Kidney (tissue), 14 donors: Measurements from ENCODE around the gene FARP2. TPM values are rescaled to one million over a fixed set of nuclear protein-coding genes. Genes with fewer than 3 reads are reported as not detected.

Source experiments
- DNase-seq, 5 donors: peaks; one replicate each; pipeline ENCODE4 v3.0.0-alpha.2; 2013 to 2020
- FAIRE-seq: peaks from 2 replicates; lab custom pipeline; 2012; peaks lifted over from hg19 to GRCh38; lab: Jason Lieb, UNC
- H3K27ac ChIP-seq, 2 donors: one replicate each; pipeline ENCODE4 v1.7.0; 2013; ENCODE audit warnings: low read depth in 2 of 2, low read length in 2 of 2, inconsistent platforms in 1 of 2
- H3K27me3 ChIP-seq: one replicate; pipeline ENCODE4 v1.7.1; 2013; ENCODE audit warnings: low read length, inconsistent platforms; ENCODE audit not compliant: control insufficient read depth, insufficient read depth
- H3K36me3 ChIP-seq, 3 donors: one replicate each; pipeline versions ENCODE4 v1.7.0 to v1.7.1; 2013; ENCODE audit warnings: low read length in 3 of 3, control low read depth in 1 of 3, inconsistent platforms in 1 of 3; ENCODE audit not compliant: insufficient read depth in 3 of 3, control insufficient read depth in 2 of 3
- H3K4me1 ChIP-seq, 3 donors: one replicate each; pipeline versions ENCODE4 v1.7.0 to v1.7.1; 2013; ENCODE audit warnings: low read length in 3 of 3, inconsistent platforms in 1 of 3, low read depth in 1 of 3; ENCODE audit not compliant: control insufficient read depth in 2 of 3, insufficient read depth in 2 of 3
- H3K4me3 ChIP-seq, 3 donors: one replicate each; pipeline versions ENCODE4 v1.7.0 to v1.8.1; 2013; ENCODE audit warnings: low read length in 3 of 3, control low read depth in 1 of 3, inconsistent platforms in 1 of 3
- H3K9ac ChIP-seq, 3 donors: one replicate each; pipeline versions ENCODE4 v1.7.0 to v1.7.1; 2013; ENCODE audit warnings: low read length in 3 of 3, control low read depth in 1 of 3, inconsistent platforms in 1 of 3
- H3K9me3 ChIP-seq, 3 donors: one replicate each; pipeline versions ENCODE4 v1.7.0 to v1.7.1; 2013; ENCODE audit warnings: low read length in 3 of 3, control low read depth in 1 of 3, inconsistent platforms in 1 of 3; ENCODE audit not compliant: control insufficient read depth in 2 of 3, insufficient read depth in 1 of 3
- CTCF ChIP-seq: IDR thresholded peaks from 3 replicates; pipeline ENCODE4 v1.5.1; 2012; ENCODE audit warnings: mild to moderate bottlenecking, moderate library complexity, borderline replicate concordance; ENCODE audit not compliant: insufficient read depth; ENCODE audit errors: extremely low read depth
- intact Hi-C: fragments of 100-400 bp; cut with DNase I; formaldehyde crosslinking; loops from one replicate; pipeline ENCODE4 v1.11.1; 2022
- polyA plus RNA-seq: library from polyadenylated mRNA; stranded (reverse); fragments of 350-450 nt; fragmentation: Illumina TruSeq; extraction: RNeasy Lipid Tissue Mini Kit (QIAGEN cat#74804); gene quantifications from one replicate; pipeline ENCODE4 v1.2.3, GENCODE V29; 2014; ENCODE audit warnings: low read depth, low replicate concordance; ENCODE audit not compliant: insufficient read depth
- total RNA-seq: library from RNA; stranded (reverse); fragmentation: NEBNext Ultra II Directional; extraction: Animal tissue kit (Norgen Biotek cat#: 25700); gene quantifications from one replicate; pipeline ENCODE4 v1.2.1, GENCODE V29; 2021
- donor health status: control.
- donor health status: control.
- donor health status: control.
- donor health status: control.
- donor health status: control.
- donor health status: DM: yes; HTN: yes; CAD: no.
- donor health status: Normal renal cell carcinoma (clear cell type).

The FARP2 gene
- total and polyA plus RNA-seq, 2 donors from 2014 or later = 20.3 to 50.5 TPM

- DNase-seq = peak in 1 of 5 donors; percentile 74
- Histone ChIP-seq H3K4me3 (peak overlapping the region; percentile 70 to 96 (median 82)), H3K36me3 (no peaks in the 10 kb centered on the region), H3K9ac (peak overlapping the region; percentile 56 to 92 (median 87)), H3K9me3 (no peaks in the 10 kb centered on the region), H3K27me3 (no peaks in the 10 kb centered on the region), H3K4me1 (peaks cover 7 to 16% (median 14%) of the 10 kb centered on the region in 3 donors), H3K27ac (peak overlapping the region; percentile 99 to 100)
- FAIRE-seq = no peak
- peak; percentile 3 for TF ChIP-seq CTCF
- intact Hi-C loops = no loop called here
Measured at GRCh38 chr2:241314226-241315092, 41.6 kb upstream of the FARP2 start.

- Histone ChIP-seq H3K9me3 (no peaks in the 10 kb centered on the region), H3K27ac (peak within 1 kb of the TSS; percentile 99 to 100), H3K4me3 (peak within 1 kb of the TSS; percentile 82 to 96 (median 94)), H3K27me3 (no peaks in the 10 kb centered on the region), H3K36me3 (no peaks in the 10 kb centered on the region), H3K9ac (peak within 1 kb of the TSS; percentile 89 to 98 (median 93)), H3K4me1 (peaks cover 7 to 18% (median 16%) of the 10 kb centered on the region in 3 donors)
- peak; percentile 29 for TF ChIP-seq CTCF
- peak; percentile 100 for DNase-seq
- intact Hi-C loops = no loop called here
- FAIRE-seq = no peak
Measured at GRCh38 chr2:241315093-241315878, 40.8 kb upstream of the FARP2 start, which contains the start of gene HDLBP. Gene HDLBP (minus strand): TSS chr2:241315672. CDS start chr2:241266869, 48,803 bp downstream.

GRCh38 chr2:241315879-241316631, 40.0 kb upstream of the FARP2 start, which contains the start of gene SEPTIN2:
Gene SEPTIN2 (plus strand): TSS chr2:241315925. CDS start chr2:241324233, 8,308 bp downstream.
- Histone ChIP-seq H3K27ac (peak within 1 kb of the TSS; percentile 99 to 100), H3K27me3 (no peaks in the 10 kb centered on the region), H3K9me3 (no peaks in the 10 kb centered on the region), H3K4me3 (peak within 1 kb of the TSS; percentile 82 to 96 (median 94)), H3K9ac (peak within 1 kb of the TSS; percentile 89 to 98 (median 93)), H3K36me3 (no peaks in the 10 kb centered on the region), H3K4me1 (peaks cover 7 to 18% (median 17%) of the 10 kb centered on the region in 3 donors)
- DNase-seq (peak in 3 of 5 donors; percentile 88 to 96 (median 89)), FAIRE-seq (no peak)
- intact Hi-C loops = no loop called here
- TF ChIP-seq CTCF = no peak
